Panc1 (cell line): ENCODE results near the gene CRISPLD2. TPM values are rescaled to one million over a fixed set of nuclear protein-coding genes. Genes with fewer than 3 reads are reported as not detected.

Source experiments
- ATAC-seq: fragments of 200-7000 bp; cut with Tn5 transposase; 2 replicates; pipeline ENCODE4 v1.9.1; 2020; ENCODE audit warnings: mild to moderate bottlenecking, moderate library complexity
- BruUV-seq: library from RNA; stranded (reverse); fragments of 400-500 nt; replicated peaks from 2 replicates; lab custom pipeline; 2021; lab: Mats Ljungman, UMichigan
- CTCF ChIA-PET: fragments of 300-600 bp; sonication (Branson Sonifier 250); formaldehyde crosslinking; loops from one replicate; lab custom pipeline; 2022; ENCODE audit warnings: antibody characterized with exemption; lab: Charles Lee
- POLR2A ChIA-PET: fragments of 300-600 bp; sonication (Branson Sonifier 250); formaldehyde crosslinking; loops from one replicate; lab custom pipeline; 2022; ENCODE audit warnings: antibody characterized with exemption; lab: Charles Lee
- DNase-seq: peaks from one replicate; pipeline ENCODE4 v3.0.0-alpha.2; 2010; ENCODE audit warnings: low read depth, low spot score
- H3K27ac ChIP-seq: 2 replicates; pipeline ENCODE4 v1.5.1; 2011; ENCODE audit warnings: mild to moderate bottlenecking, low read length, inconsistent platforms
- H3K27me3 ChIP-seq: fragments of 200-500 bp; sonication (Bioruptor generic); 2 replicates; pipeline ENCODE4 v1.6.0; 2014; ENCODE audit warnings: low read length, inconsistent platforms; ENCODE audit not compliant: control insufficient read depth, insufficient read depth
- H3K36me3 ChIP-seq: fragments of 200-500 bp; sonication (Bioruptor generic); 2 replicates; pipeline ENCODE4 v1.5.1; 2014; ENCODE audit warnings: inconsistent platforms, mild to moderate bottlenecking, low read length, moderate library complexity; ENCODE audit not compliant: control insufficient read depth, insufficient read depth
- H3K4me1 ChIP-seq: 2 replicates; pipeline ENCODE4 v1.5.1; 2011; ENCODE audit warnings: inconsistent platforms, mild to moderate bottlenecking, low read length, moderate library complexity; ENCODE audit not compliant: control insufficient read depth, insufficient read depth
- H3K4me3 ChIP-seq, 2 experiments: 2 replicates each; pipeline ENCODE4 v1.5.1; 2011 to 2012; ENCODE audit warnings: low read depth in 2 of 2, low read length in 2 of 2, mild to moderate bottlenecking in 2 of 2, inconsistent platforms in 1 of 2, moderate library complexity in 1 of 2
- H3K9me3 ChIP-seq: fragments of 200-500 bp; sonication (Bioruptor generic); 2 replicates; pipeline ENCODE4 v1.5.1; 2014; ENCODE audit warnings: low read depth, mild to moderate bottlenecking, inconsistent platforms, low read length, moderate library complexity; ENCODE audit not compliant: control insufficient read depth, insufficient read depth
- POLR2AphosphoS5 ChIP-seq: IDR thresholded peaks from 2 replicates; pipeline ENCODE4 v1.6.1; 2012; ENCODE audit warnings: mild to moderate bottlenecking, low read depth, low read length, moderate library complexity
- SIN3A ChIP-seq: IDR thresholded peaks from 2 replicates; pipeline ENCODE4 v1.6.1; 2012; ENCODE audit warnings: low read depth, mild to moderate bottlenecking, low read length, moderate library complexity, borderline replicate concordance; ENCODE audit not compliant: insufficient read depth
- TCF7L2 ChIP-seq: IDR thresholded peaks from 2 replicates; pipeline ENCODE4 v1.6.1; 2011; ENCODE audit warnings: mild to moderate bottlenecking, low read depth, low read length, inconsistent platforms
- in situ Hi-C: cut with HindIII; loops from 2 replicates; pipeline ENCODE4 v1.10.0; 2016; ENCODE audit warnings: low sequenced_read_pairs, low pct_unique_long_range_greater_than_20kb
- intact Hi-C: fragments of 100-400 bp; cut with micrococcal nuclease; formaldehyde crosslinking; loops from one replicate; pipeline ENCODE4 v1.10.0; 2022; ENCODE audit not compliant: unreplicated experiment
- total RNA-seq: library from RNA; stranded (reverse); gene quantifications from one replicate; pipeline ENCODE4 v1.2.1, GENCODE V29; 2021; ENCODE audit not compliant: unreplicated experiment
- TF ChIP-seq, protein P1 (sequence below): fragments of 450-650 bp; IDR thresholded peaks from 2 replicates; pipeline ENCODE4 v1.5.1; 2017; ENCODE audit warnings: mild to moderate bottlenecking
- TF ChIP-seq, protein P2 (sequence below), 2 experiments: IDR thresholded peaks; 2 replicates each; pipeline ENCODE4 v1.6.1; 2011 to 2012; ENCODE audit warnings: low read depth in 2 of 2, control low read depth in 1 of 2, low read length in 1 of 2, mild to moderate bottlenecking in 1 of 2, moderate library complexity in 1 of 2; ENCODE audit not compliant: insufficient read depth in 1 of 2

CRISPLD2 gene
- total RNA-seq, 1 experiment from 2014 or later = 12.9 TPM

DNA sequence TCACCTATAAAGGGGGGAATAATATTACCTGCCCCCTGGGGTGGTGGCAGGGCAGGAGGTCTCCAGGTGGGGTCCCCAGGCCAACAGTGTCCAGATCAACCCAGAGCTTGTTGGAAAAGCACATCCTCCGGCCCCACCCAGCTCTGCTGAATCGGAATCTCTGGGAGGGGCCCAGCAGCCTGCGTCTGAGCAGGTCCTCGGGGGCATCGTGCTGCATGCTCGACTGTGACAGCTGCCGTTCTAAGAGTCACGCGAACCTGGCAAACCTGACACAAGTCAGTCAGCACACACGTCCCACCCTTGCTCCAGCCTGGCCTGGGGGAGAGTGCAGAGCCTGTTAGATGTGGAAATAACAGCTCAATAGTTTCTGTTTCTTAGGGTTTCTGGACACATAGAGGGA lies 72.3 kb downstream of the CRISPLD2 start:
- H3K4me3 ChIP-seq = no peak overlapping the region
- POLR2A ChIA-PET = interaction anchor here (0.6 kb wide), 1 partner anchor 156 kb away, joined by 14 read pairs; no protein-coding TSS in a partner anchor
- H3K27ac ChIP-seq = no peak overlapping the region
- intact Hi-C loops (no loop called here), in situ Hi-C loops (no loop called here)
- DNase-seq = no peak
- no TSS peak for BruUV-seq
- no peak for ATAC-seq
- TF ChIP-seq, protein P1, sequence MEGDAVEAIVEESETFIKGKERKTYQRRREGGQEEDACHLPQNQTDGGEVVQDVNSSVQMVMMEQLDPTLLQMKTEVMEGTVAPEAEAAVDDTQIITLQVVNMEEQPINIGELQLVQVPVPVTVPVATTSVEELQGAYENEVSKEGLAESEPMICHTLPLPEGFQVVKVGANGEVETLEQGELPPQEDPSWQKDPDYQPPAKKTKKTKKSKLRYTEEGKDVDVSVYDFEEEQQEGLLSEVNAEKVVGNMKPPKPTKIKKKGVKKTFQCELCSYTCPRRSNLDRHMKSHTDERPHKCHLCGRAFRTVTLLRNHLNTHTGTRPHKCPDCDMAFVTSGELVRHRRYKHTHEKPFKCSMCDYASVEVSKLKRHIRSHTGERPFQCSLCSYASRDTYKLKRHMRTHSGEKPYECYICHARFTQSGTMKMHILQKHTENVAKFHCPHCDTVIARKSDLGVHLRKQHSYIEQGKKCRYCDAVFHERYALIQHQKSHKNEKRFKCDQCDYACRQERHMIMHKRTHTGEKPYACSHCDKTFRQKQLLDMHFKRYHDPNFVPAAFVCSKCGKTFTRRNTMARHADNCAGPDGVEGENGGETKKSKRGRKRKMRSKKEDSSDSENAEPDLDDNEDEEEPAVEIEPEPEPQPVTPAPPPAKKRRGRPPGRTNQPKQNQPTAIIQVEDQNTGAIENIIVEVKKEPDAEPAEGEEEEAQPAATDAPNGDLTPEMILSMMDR = no peak
- TF ChIP-seq TCF7L2 (no peak), SIN3A (no peak), POLR2AphosphoS5 (no peak)
- TF ChIP-seq, protein P2, sequence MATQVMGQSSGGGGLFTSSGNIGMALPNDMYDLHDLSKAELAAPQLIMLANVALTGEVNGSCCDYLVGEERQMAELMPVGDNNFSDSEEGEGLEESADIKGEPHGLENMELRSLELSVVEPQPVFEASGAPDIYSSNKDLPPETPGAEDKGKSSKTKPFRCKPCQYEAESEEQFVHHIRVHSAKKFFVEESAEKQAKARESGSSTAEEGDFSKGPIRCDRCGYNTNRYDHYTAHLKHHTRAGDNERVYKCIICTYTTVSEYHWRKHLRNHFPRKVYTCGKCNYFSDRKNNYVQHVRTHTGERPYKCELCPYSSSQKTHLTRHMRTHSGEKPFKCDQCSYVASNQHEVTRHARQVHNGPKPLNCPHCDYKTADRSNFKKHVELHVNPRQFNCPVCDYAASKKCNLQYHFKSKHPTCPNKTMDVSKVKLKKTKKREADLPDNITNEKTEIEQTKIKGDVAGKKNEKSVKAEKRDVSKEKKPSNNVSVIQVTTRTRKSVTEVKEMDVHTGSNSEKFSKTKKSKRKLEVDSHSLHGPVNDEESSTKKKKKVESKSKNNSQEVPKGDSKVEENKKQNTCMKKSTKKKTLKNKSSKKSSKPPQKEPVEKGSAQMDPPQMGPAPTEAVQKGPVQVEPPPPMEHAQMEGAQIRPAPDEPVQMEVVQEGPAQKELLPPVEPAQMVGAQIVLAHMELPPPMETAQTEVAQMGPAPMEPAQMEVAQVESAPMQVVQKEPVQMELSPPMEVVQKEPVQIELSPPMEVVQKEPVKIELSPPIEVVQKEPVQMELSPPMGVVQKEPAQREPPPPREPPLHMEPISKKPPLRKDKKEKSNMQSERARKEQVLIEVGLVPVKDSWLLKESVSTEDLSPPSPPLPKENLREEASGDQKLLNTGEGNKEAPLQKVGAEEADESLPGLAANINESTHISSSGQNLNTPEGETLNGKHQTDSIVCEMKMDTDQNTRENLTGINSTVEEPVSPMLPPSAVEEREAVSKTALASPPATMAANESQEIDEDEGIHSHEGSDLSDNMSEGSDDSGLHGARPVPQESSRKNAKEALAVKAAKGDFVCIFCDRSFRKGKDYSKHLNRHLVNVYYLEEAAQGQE (IDR thresholded peaks at IDR 0.05; ENCODE audit: insufficient read depth in 1 of 2, low read depth in 2 of 2, low read length in 1 of 2) = no peak
- H3K36me3 ChIP-seq = no peaks in the 10 kb centered on the region
- CTCF ChIA-PET = no interaction called here
- H3K9me3 ChIP-seq = no peaks in the 10 kb centered on the region
- no peaks in the 10 kb centered on the region for H3K27me3 ChIP-seq
- H3K4me1 ChIP-seq = no peaks in the 10 kb centered on the region

DNA sequence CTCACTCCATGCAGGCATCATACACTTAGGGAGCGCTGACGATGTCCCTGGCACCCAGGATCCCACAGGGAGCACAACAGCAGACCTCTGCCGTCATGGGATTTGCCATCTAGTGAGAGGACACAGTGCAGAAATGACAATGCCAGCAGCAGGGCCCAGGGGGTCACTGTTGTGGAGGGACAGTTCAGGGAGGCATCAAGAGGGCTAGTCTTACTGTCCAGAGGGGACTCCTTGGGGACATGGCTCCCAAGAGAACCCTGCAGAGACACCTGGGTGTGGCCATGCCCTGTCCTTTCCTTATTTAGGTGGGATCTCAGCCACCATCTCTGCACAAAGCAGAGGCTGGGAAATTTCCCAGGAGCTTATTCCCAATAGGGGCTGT lies 73.7 kb downstream of the CRISPLD2 start:
- BruUV-seq = no TSS peak
- TF ChIP-seq, protein P1 = no peak
- TF ChIP-seq SIN3A = no peak
- TF ChIP-seq TCF7L2 = no peak
- TF ChIP-seq, protein P2 (IDR thresholded peaks at IDR 0.05; ENCODE audit: insufficient read depth in 1 of 2, low read depth in 2 of 2, low read length in 1 of 2) = no peak
- no peak for TF ChIP-seq POLR2AphosphoS5
- Histone ChIP-seq H3K27ac (no peak overlapping the region), H3K9me3 (no peaks in the 10 kb centered on the region), H3K36me3 (no peaks in the 10 kb centered on the region), H3K27me3 (no peaks in the 10 kb centered on the region), H3K4me3 (no peak overlapping the region), H3K4me1 (no peaks in the 10 kb centered on the region)
- intact Hi-C loops (no loop called here), in situ Hi-C loops (no loop called here)
- DNase-seq (no peak), ATAC-seq (no peak)
- POLR2A ChIA-PET = interaction anchor here (0.6 to 0.7 kb wide), 2 partner anchors 43 to 170 kb away, joined by 3 to 8 read pairs; no protein-coding TSS in a partner anchor
- CTCF ChIA-PET = interaction anchor here (0.7 kb wide), 1 partner anchor 139 kb away, joined by 10 read pairs; no protein-coding TSS in a partner anchor
